ENCODE measurements around the gene DENND4C.

DNA sequence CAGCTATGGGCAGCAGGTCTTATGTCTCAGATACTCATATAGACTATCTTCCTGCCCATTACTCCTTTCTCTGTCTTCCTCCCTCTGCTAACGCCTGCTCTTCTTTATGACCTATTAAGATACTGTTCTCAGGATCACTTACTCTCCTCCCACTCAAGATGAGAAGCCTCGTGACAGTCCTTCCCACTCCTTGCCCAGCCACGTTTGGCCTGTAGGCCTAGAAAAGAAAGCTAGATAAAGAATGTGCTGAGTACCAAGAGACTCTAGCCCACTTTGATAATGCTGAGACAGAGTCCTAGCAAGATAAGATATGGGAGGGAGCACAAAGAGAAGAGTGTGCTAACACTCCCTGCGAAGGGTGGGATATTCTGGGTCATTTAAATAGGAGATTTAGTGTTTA, 6.8 kb upstream of the DENND4C start:
- TF ChIP-seq, protein P1, sequence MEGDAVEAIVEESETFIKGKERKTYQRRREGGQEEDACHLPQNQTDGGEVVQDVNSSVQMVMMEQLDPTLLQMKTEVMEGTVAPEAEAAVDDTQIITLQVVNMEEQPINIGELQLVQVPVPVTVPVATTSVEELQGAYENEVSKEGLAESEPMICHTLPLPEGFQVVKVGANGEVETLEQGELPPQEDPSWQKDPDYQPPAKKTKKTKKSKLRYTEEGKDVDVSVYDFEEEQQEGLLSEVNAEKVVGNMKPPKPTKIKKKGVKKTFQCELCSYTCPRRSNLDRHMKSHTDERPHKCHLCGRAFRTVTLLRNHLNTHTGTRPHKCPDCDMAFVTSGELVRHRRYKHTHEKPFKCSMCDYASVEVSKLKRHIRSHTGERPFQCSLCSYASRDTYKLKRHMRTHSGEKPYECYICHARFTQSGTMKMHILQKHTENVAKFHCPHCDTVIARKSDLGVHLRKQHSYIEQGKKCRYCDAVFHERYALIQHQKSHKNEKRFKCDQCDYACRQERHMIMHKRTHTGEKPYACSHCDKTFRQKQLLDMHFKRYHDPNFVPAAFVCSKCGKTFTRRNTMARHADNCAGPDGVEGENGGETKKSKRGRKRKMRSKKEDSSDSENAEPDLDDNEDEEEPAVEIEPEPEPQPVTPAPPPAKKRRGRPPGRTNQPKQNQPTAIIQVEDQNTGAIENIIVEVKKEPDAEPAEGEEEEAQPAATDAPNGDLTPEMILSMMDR (IDR thresholded peaks at IDR 0.05; ENCODE audit: low read length) = no peak
- no peak for TF ChIP-seq EZH2 (optimal IDR thresholded peaks at IDR 0.05; ENCODE audit: low read depth, low read length)
